Measurements from ENCODE around the gene TCERG1L.

GRCh38 chr10:131109726-131110125 lies 201.8 kb downstream of the TCERG1L start:
- TF ChIP-seq CTCF (IDR thresholded peaks at IDR 0.05; ENCODE audit: poor library complexity) (no peak), EZH2 (IDR thresholded peaks at IDR 0.05; ENCODE audit: borderline replicate concordance) (no peak), EZH2phosphoT487 (IDR thresholded peaks at IDR 0.05; ENCODE audit: low read depth, severe bottlenecking, unreplicated experiment) (no peak)
